GM12874 (cell line): ENCODE measurements around the gene API5.

ENCODE experiments used
- TF ChIP-seq, protein P1 (sequence below): IDR thresholded peaks from 2 replicates; pipeline ENCODE4 v1.5.1; 2011; ENCODE audit warnings: low read depth, mild to moderate bottlenecking, control low read depth, low read length, moderate library complexity; ENCODE audit not compliant: insufficient read depth

Gene API5

DNA sequence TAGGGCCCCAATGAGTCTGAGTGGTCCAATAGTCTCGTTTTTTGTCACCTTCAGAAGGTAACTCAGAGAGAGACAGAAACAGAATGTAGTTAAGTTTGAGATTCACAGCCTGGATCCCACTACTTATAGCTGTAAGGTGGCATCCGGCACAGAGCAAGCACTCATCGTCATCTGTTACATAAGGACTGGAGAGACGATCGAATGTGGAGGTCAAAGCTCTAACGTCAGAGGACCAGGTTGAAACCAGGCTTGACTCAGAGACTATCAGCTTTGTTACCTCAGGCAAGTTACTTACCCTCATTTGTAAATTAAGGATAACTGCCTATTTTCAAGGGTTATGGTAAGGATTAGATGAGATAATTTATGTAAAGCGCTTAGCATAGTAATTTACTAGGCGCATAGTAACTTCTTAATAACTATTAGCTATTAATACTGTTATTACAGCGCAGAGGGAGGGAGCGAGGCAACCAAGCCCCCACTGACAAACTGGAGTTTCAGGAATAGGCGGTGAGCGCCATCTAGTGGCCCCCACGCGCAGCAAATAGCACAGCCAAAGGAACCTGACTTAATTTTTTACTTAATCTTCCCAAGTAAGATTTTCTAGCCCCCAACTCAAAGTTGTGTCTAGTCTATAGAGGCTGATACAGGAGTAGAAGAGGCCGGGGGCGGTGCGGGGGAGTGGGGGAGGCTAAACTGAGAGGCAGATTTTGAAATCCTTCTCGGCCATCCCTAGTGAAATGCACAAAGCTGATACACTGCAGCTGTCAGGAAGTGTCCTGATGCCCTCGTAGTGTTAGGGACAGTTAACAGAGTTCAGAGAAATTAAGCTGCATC is 29.0 kb upstream of the API5 start:
- TF ChIP-seq, protein P1, sequence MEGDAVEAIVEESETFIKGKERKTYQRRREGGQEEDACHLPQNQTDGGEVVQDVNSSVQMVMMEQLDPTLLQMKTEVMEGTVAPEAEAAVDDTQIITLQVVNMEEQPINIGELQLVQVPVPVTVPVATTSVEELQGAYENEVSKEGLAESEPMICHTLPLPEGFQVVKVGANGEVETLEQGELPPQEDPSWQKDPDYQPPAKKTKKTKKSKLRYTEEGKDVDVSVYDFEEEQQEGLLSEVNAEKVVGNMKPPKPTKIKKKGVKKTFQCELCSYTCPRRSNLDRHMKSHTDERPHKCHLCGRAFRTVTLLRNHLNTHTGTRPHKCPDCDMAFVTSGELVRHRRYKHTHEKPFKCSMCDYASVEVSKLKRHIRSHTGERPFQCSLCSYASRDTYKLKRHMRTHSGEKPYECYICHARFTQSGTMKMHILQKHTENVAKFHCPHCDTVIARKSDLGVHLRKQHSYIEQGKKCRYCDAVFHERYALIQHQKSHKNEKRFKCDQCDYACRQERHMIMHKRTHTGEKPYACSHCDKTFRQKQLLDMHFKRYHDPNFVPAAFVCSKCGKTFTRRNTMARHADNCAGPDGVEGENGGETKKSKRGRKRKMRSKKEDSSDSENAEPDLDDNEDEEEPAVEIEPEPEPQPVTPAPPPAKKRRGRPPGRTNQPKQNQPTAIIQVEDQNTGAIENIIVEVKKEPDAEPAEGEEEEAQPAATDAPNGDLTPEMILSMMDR = peak; percentile 78

GRCh38 chr11:43285826-43286225 is 26.0 kb upstream of the API5 start:
- TF ChIP-seq, protein P1 = no peak

GRCh38 chr11:43289368-43289767 is 22.4 kb upstream of the API5 start:
- TF ChIP-seq, protein P1 = no peak

- TF ChIP-seq, protein P1 = no peak
Measured at GRCh38 chr11:43298397-43298796, 13.4 kb upstream of the API5 start.

DNA sequence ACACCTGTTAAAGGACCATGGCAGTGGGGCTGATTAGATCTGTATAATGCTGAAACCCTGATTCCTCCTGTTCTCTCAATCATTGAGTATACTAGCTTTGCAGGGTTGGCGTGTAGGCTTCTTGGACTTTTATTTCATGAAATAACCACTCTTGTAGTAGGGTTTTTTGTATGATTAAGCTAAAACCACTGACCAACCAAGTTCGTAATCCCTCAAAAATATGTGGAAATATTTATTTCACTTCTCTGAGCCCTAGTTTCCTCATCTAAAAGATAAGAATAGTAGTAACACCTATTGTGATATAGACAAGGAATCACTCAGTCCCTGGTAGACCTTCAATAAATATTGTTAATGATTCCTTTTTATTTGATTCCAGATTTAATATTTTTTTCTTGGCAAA is 4.2 kb downstream of the API5 start:
- TF ChIP-seq, protein P1 = no peak

DNA sequence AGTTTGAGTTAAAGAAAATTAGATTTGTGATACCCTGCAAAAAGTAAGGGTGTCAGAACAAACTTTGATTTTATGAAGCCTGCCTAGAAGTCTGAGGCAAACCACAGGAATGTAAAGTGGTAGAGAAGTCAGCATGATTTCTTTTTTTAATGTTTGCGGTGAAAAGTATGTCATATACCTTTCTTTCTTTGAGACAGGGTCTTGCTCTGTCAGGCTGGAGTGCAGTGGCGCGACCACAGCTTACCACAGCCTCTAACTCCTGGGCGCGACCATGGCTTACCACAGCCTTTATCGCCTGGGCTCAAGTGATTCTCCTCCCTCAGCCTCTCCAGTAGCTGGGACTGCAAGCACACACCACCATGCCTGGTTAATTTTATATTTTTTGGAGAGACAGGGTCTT is 4.7 kb downstream of the API5 start:
- TF ChIP-seq, protein P1 = no peak

DNA sequence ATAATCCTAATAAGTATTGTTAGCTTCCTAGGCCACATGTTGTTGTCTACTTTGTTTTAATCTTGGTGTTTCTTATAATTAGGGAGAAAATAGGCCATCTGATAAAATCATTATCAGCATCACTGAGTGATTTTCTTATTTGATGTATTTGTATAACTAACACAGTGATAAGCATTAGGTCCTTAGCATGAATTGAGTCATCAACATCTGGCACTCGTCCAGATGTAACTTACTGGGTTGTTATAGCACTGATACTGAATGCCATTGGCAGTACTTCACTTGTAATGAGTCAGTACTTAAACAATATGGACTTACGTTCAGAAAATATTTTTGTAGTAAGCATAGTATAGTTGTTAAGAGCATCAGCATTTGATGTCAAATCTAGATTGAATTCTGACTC is 16.2 kb downstream of the API5 start:
- TF ChIP-seq, protein P1 = no peak

DNA sequence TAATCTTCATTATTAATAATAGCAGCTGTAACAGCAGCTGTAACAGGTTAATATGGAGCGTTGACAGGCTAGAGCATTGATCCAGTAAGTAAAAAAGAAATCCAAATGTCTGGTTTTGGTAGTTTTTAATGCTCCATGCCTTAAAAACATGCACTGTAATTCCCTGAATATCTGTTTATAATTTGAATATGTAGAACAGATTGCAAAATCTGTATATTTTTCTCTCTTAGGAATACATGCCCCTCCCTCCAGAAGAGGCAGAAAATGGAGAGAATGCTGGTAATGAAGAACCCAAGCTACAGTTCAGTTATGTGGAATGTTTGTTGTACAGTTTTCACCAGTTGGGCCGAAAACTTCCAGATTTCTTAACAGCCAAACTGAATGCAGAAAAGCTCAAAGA is 16.7 kb downstream of the API5 start:
- TF ChIP-seq, protein P1 = no peak
